Body of pancreas (tissue), 4 donors: ENCODE results near the gene CWF19L2. TPM values are rescaled to one million over a fixed set of nuclear protein-coding genes. Genes with fewer than 3 reads are reported as not detected.

Experiments used
- ATAC-seq: fragments of 150-250 bp; one replicate; pipeline ENCODE4 v1.9.1; 2016
- DNase-seq, 4 donors: peaks; one replicate each; pipeline ENCODE4 v3.0.0-alpha.2; 2019
- H3K27ac ChIP-seq, 4 donors: fragments of 200-600 bp; sonication (generic); 1 replicate in 3 of 4; 2 replicates in 1 of 4; pipeline versions ENCODE4 v1.5.1 to v1.6.1; 2016 to 2019; ENCODE audit warnings: mild to moderate bottlenecking in 1 of 4, mixed read lengths in 1 of 4, moderate library complexity in 1 of 4
- H3K27me3 ChIP-seq, 2 donors: fragments of 200-600 bp; sonication (generic); one replicate each; pipeline ENCODE4 v1.6.0; 2016; ENCODE audit warnings: mild to moderate bottlenecking in 1 of 2
- H3K36me3 ChIP-seq, 2 donors: fragments of 200-600 bp; sonication (generic); replicated peaks in 1 of 2; 2 replicates each; pipeline ENCODE4 v1.5.1; 2016; ENCODE audit warnings: low read depth in 2 of 2; ENCODE audit not compliant: insufficient read depth in 1 of 2
- H3K4me1 ChIP-seq: fragments of 200-600 bp; sonication (generic); one replicate; pipeline ENCODE4 v1.6.0; 2016
- H3K4me3 ChIP-seq, 2 donors: fragments of 200-600 bp; sonication (generic); 1 replicate in 1 of 2; 2 replicates in 1 of 2; pipeline ENCODE4 v1.5.1; 2016 to 2019
- H3K9me3 ChIP-seq, 3 donors: fragments of 200-600 bp; sonication (generic); 1 replicate in 2 of 3; 2 replicates in 1 of 3; pipeline ENCODE4 v1.5.1; 2016
- POLR2A ChIP-seq, 3 donors: fragments of 450-650 bp; IDR thresholded peaks; one replicate each; pipeline ENCODE4 v1.6.1; 2016; ENCODE audit warnings: antibody characterized with exemption in 3 of 3, mild to moderate bottlenecking in 2 of 3
- WGBS, 2 donors: methylation state at CpG; one replicate each; pipeline ENCODE4 v1.1.5; 2017; 5-methylcytosine and 5-hydroxymethylcytosine counted together
- intact Hi-C: fragments of 100-400 bp; cut with DNase I; formaldehyde crosslinking; loops from one replicate; pipeline ENCODE4 v1.15.1; 2023
- total RNA-seq, 2 donors: library from RNA; depleted of rRNA; stranded (reverse); fragments of >200 nt; gene quantifications; one replicate each; pipeline ENCODE4 v1.1.0, GENCODE V29; 2016
- TF ChIP-seq, protein P1 (sequence below), 7 experiments: fragments of 450-650 bp in 4 of 7; fragments of 200-600 bp in 3 of 7; sonication (generic) in 3 of 7; IDR thresholded peaks; one replicate each; pipeline ENCODE4 v1.5.1; 2016 to 2019; ENCODE audit warnings: antibody characterized with exemption in 7 of 7

CWF19L2 gene
- total RNA-seq, 2 donors from 2014 or later: 17.8 to 20.0 TPM

GRCh38 chr11:107370390-107370789 lies 87.2 kb downstream of the CWF19L2 start:
- Histone ChIP-seq H3K27me3 (no peaks in the 10 kb centered on the region), H3K36me3 (no peaks in the 10 kb centered on the region), H3K27ac (no peak overlapping the region), H3K4me3 (no peak overlapping the region), H3K9me3 (peaks cover 0 to 5% (median 0%) of the 10 kb centered on the region in 3 donors), H3K4me1 (no peaks in the 10 kb centered on the region)
- WGBS, 2 donors: 81 to 89% methylated on average over 1 of the region's 1 CpG
- DNase-seq (no peak), ATAC-seq (no peak)
- TF ChIP-seq, protein P1, sequence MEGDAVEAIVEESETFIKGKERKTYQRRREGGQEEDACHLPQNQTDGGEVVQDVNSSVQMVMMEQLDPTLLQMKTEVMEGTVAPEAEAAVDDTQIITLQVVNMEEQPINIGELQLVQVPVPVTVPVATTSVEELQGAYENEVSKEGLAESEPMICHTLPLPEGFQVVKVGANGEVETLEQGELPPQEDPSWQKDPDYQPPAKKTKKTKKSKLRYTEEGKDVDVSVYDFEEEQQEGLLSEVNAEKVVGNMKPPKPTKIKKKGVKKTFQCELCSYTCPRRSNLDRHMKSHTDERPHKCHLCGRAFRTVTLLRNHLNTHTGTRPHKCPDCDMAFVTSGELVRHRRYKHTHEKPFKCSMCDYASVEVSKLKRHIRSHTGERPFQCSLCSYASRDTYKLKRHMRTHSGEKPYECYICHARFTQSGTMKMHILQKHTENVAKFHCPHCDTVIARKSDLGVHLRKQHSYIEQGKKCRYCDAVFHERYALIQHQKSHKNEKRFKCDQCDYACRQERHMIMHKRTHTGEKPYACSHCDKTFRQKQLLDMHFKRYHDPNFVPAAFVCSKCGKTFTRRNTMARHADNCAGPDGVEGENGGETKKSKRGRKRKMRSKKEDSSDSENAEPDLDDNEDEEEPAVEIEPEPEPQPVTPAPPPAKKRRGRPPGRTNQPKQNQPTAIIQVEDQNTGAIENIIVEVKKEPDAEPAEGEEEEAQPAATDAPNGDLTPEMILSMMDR (IDR thresholded peaks at IDR 0.05): no peak
- no peak for TF ChIP-seq POLR2A (IDR thresholded peaks at IDR 0.05)
- intact Hi-C loops: no loop called here

DNA sequence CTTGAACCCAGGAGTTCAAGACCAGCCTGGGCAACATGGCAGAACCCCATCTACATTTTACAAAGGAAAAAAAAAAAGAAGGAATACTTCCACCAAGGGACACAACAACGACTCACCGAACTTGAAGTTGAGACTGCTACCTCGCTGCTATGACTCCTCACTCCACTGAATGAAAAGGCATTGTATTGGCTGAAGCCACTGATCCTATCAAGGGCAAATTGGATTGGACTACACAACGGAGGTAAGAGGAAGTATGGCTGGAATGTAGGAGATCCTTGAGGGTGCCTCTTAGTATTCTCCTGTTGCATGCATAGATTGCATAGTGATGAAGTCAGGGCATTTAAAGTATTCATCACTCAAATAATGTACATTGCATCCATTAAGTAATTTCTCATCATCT lies 97.9 kb downstream of the CWF19L2 start:
- intact Hi-C loops: no loop called here
- DNase-seq (no peak), ATAC-seq (no peak)
- TF ChIP-seq, protein P1 (IDR thresholded peaks at IDR 0.05): no peak
- TF ChIP-seq POLR2A (IDR thresholded peaks at IDR 0.05): no peak
- H3K4me1 ChIP-seq: no peaks in the 10 kb centered on the region
- no peak overlapping the region for H3K4me3 ChIP-seq
- H3K36me3 ChIP-seq: no peaks in the 10 kb centered on the region
- no peak overlapping the region for H3K27ac ChIP-seq
- H3K9me3 ChIP-seq: no peaks in the 10 kb centered on the region
- WGBS, 2 donors: 93 to 94% methylated on average over 4 of the region's 4 CpGs
- H3K27me3 ChIP-seq: no peaks in the 10 kb centered on the region

DNA sequence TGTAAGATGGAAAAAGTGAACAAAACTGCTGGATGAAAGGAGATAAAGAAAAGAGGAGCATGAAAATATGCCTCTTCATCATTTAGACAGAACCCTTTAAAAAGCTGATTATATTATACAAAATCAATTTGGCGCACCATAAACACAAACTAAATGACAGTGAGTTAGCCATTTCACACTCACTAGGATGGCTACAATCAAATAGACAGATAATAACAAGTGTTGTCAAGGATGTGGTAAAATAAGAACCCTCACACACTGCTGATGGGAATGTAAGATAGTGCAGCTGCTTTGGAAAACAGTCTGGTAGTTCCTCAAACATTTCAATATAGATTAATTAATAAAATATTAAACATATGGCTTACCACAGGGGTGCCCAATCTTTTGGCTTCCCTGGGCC lies 99.7 kb downstream of the CWF19L2 start:
- Histone ChIP-seq H3K27ac (no peak overlapping the region), H3K36me3 (no peaks in the 10 kb centered on the region), H3K4me1 (no peaks in the 10 kb centered on the region), H3K27me3 (no peaks in the 10 kb centered on the region), H3K9me3 (no peaks in the 10 kb centered on the region), H3K4me3 (no peak overlapping the region)
- TF ChIP-seq, protein P1 (IDR thresholded peaks at IDR 0.05): no peak
- no peak for TF ChIP-seq POLR2A (IDR thresholded peaks at IDR 0.05)
- DNase-seq (no peak), ATAC-seq (no peak)
- intact Hi-C loops: no loop called here
- 0% methylated on average over 1 of the region's 1 CpG for WGBS, 2 donors

DNA sequence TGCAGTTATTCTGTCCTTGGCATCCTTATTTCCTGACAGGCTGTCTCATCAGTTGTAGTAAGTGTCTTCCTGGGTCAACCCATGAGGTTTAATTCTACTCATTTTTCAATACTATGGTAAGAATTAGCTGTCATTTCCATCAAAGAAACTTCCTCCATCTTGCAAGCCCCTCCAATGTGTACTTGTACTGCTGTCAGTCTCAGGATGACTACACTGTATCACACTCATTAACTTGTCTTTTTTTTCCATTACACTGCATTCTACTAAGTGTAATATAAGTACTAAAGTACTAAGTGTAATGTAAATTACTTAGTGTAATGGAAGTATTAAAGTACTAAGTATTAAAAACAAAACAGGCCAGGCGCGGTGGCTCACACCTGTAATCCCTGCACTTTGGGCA lies 102.8 kb downstream of the CWF19L2 start:
- Histone ChIP-seq H3K27me3 (no peaks in the 10 kb centered on the region), H3K27ac (no peak overlapping the region), H3K4me3 (no peak overlapping the region), H3K36me3 (no peaks in the 10 kb centered on the region), H3K9me3 (no peaks in the 10 kb centered on the region), H3K4me1 (no peaks in the 10 kb centered on the region)
- intact Hi-C loops: no loop called here
- ATAC-seq: no peak
- no peak for DNase-seq
- 92 to 97% methylated on average over 2 of the region's 2 CpGs for WGBS, 2 donors
- TF ChIP-seq POLR2A (IDR thresholded peaks at IDR 0.05): no peak
- TF ChIP-seq, protein P1 (IDR thresholded peaks at IDR 0.05): no peak

DNA sequence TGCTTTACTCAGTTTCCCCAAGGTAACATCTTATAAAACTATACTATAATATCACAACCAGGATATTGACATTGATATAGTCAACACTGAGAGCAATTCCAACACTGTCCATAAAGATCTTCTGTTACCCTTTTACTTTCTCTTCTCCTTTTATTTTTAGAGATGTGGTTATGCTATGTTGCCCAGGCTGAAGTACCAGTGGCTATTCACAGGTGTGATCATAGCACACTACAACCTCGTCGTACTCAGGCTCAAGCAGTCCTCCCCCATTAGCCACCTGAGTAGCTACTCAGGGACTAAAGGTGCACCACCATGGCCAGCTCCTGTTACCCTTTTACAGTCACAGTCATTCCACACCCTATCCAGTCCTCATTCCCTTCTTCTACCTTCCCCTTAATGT lies 119.7 kb downstream of the CWF19L2 start:
- intact Hi-C loops: no loop called here
- Histone ChIP-seq H3K9me3 (no peaks in the 10 kb centered on the region), H3K4me3 (no peak overlapping the region), H3K36me3 (no peaks in the 10 kb centered on the region), H3K27ac (no peak overlapping the region), H3K4me1 (no peaks in the 10 kb centered on the region), H3K27me3 (no peaks in the 10 kb centered on the region)
- TF ChIP-seq, protein P1 (IDR thresholded peaks at IDR 0.05): no peak
- TF ChIP-seq POLR2A (IDR thresholded peaks at IDR 0.05): no peak
- no peak for ATAC-seq
- 92 to 96% methylated on average over 2 of the region's 2 CpGs for WGBS, 2 donors
- no peak for DNase-seq
